HG02571 (cell line): ENCODE measurements around the gene WSCD1.

Experiments
- ATAC-seq: cut with Tn5 transposase; IDR thresholded peaks from one replicate; pipeline ENCODE4 v1.9.1; 2021; ENCODE audit warnings: mild to moderate bottlenecking, moderate library complexity; ENCODE audit not compliant: unreplicated experiment

WSCD1 gene

DNA sequence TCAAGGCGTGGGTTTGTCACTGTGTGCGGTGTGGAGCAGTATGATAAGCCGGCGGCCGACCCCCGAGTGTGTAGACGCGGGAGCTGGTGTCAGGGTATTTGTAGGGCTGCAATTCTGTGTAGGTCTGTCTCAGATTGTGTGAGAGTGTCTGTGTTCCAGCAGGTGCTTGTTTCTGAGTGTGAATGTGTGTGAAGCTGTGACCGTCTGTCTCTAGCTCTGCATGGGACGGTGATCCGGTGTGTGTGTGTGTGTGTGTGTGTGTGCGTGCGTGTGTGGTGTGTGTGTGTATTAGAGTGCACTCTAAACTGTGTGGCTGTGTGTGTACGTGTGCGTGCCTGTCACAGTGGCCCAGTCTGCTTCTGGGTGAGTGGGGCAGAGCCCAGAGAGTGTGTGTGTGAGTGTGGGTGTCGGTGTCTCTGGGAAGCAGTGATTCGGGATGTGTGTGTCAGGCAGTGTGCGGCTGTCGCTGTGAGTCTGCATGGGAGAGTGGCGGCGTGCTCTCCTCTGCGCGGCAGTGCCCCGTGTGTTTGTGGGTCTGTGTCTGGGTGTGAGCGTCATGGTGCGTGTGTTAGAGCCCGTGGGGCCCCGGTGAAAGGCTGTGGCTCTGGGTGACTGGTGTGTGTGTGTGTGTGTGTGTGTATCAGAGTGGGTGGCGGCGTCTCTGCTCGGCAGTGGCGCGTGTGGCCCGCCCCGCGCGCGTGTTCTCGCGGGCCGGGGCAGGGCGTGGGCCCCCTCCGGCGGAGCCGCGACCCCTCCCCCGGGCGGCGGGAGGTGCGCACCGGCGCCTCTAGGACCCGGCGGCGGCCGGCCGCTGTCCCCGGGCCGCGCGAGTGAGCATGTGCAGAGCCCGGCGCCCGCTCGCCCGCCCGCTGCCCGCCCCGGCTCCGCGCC is at the start of gene WSCD1:
TSS of gene WSCD1 (plus strand) at position 841 of the 891 bp plus-strand sequence. CDS start 10,280 bp downstream, outside the sequence.
- no peak for ATAC-seq

DNA sequence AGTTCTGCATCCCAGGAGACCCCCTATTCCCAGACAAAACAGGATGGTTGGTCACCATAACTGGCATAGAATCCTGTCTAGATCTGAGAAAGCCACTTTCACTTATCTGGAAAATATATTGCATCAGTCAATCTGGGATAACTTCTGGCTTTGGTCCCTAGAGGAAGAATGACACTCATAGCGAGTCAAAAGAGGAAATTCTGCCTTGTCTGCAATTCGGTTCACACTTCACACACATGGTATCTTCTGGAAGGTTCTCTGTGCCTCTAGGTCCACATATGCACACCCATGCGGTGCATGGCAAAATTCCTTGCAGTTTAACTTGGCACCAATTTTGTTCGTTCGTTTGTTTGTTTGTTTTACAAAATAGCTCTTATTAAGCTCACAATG is 49.2 kb upstream of the WSCD1 start:
- ATAC-seq: no peak

DNA sequence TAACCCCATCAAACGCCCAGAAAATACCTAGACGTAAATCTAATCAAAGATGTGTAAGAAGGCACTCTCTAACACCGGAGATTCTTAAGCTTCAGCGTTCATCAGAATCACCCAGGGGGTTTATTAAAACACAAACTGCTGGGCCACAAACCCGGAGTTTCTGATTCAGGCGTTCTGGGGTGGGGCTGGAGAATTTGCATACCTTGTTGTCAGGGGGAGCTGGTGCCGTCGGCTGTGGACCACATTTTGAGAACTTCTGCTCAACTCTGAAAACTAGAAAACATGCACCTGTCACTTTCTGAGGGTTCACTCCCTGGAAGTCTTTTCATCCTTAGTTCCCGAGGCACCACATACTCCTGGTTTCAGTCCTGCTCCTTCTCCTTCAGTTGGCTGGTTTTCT is 48.6 kb upstream of the WSCD1 start:
- ATAC-seq: no peak

DNA sequence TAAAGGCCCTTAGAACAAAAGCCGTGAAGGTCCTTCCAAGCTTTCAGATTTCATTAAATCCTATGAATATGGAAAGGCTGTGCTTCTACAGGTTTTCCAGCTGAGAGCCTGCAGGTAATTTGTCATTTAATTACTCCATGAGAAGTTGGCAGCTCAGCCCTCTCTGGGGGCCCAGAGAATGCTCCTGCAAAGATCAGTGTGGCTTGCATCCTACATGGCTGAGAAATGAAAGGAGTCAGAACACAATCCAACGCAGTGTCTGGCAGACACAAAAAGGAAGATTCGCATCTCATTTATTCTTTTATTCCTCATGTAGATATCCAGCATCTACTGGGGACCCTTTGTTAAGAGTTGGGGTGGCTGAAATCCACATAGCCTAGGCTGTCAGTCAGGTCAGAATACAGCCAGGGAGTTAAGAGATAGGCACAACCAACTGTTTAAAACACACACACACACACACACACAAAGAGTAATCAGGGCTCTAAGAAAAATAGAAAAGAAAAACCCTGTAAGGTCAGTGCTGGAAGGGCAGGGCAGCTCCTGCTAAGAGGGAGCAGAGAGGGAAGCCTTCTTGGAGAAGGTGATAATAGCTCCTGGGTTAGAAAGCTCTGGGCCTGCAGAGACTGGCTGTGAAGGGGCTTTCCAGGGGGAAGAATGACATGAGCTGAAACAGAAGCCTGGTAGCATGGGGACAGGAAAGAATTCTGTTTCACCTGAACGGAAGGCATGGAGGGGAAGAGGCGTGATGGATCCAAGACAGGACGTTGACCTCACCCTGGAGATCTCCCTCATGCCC is 46.9 kb upstream of the WSCD1 start:
- no peak for ATAC-seq

- ATAC-seq: no peak
Observed at GRCh38 chr17:6024576-6024975, 45.6 kb upstream of the WSCD1 start.

GRCh38 chr17:6027342-6028024 is 42.7 kb upstream of the WSCD1 start:
- ATAC-seq: no peak

- ATAC-seq: no peak
Observed at GRCh38 chr17:6028294-6028693, 41.9 kb upstream of the WSCD1 start.

DNA sequence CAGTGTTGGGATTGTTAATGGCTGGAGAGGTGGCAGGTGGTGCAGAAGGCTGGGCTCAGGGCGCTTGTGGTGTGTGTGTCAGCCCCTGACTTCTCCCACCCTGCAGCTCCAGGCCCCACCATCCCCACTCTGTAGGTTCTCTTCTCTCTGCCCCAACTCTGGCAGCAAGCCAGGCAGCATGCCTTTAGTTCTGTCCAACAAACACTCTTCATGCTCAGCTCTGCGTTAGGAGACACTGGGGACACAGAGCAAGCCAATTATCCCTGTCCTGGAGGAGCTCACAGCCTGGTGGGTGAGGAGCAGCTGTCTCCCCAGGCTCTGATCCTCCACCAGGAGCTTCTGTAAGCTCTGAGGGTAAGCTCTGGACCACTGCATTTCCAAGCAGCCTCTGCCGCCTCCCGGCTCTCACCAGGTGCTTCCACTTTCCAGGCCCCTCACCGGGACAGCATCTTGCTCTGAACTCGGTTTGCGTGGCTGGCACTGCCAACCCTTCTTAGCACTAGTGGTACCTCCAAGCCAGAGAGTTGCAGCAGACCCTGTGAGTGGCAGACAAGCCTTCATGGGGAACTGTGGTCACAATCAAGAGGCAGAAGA is 34.3 kb upstream of the WSCD1 start:
- no peak for ATAC-seq

DNA sequence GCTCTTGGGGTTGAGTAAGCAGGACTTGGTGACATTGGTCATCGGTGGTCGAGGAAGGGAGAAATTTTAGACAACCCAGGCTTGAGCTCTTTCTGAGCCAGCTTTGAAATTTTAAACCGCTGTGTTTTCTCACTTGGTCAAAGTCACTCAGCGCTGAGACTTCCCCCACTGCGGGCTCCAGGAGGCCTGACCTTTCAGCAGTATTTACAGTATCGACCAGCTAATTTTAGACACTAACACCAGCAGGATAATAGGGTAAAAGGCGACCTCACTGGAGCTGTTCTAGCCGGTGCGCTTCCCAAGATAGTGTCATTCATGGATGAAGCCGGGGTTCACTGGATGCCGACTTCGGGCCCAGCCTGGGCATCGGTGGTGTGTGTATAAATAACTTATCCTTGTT is 29.7 kb upstream of the WSCD1 start:
- no peak for ATAC-seq

DNA sequence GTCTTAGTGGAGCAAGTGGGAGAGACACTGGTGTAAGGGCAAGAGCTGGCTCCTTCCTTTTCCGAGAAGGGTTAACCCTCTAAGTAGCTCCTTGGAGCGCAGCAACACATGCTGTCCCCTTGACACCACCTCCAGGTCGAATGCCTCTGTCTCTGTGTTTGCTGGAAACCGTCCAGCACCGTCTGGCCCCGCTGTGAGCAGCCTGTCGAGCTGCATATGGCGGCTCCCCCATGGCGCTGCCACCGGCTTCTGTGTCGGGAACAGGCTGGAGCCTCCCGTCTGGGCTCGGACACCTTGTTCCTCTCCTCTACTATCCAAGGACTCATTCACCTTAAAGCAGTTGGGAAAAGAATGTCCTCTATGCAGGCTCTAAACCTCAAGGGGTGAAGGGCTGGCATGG is 28.9 kb upstream of the WSCD1 start:
- ATAC-seq: no peak

DNA sequence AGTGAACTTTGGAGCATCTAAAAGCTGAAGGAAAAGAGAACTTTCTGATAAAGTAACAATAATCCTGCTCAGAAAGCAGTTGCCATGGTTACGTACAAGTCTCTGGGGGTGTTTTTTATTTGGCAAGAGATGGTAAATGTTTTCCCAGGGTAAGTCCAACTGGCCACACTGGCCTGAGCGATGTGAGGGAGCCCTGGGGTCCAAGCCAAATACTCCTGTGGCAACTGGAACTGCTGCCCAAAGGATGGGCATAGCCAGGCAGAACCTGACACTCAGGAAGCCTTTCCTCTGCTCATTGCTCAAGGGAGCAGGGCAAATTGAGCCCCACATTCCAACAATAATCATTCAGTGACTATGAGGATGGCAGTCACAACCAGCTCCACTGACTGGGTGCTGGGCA is 26.8 kb upstream of the WSCD1 start:
- ATAC-seq: no peak

GRCh38 chr17:6044261-6044660 is 25.9 kb upstream of the WSCD1 start:
- no peak for ATAC-seq

DNA sequence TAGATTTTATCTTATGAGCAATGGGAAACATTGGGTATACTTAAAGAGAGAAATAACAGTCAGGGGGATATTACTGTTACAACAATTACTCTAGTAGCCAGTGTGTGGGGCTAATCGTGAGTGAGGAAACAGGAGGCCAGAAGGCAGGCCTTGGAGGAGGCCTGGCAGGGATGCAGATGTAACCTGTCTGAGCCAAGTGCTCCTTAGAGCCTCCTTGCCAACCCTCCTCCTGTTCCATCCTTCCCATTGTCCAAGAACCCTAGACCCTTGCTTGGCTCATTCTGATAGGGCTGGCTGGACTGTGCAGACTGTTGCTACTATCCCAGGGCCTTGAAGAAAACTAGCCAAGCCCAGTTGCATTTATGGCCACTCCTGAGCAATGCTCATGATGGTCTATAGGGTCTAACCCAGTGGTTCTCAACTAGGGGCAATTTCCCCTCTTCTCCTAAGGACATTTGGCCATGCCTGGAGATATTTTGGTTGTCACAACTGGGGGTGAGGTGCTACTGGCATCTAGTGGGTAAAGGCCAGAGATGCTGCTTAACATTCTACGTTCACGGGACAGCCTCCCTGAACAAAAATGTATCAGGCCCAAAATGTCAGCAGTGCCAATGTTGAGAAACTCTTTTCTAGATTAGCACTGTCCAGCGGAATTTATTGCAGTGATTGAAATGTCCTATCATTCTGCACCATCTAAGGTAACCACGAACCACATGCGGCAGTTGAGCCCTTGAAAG is 24.4 kb upstream of the WSCD1 start:
- no peak for ATAC-seq

GRCh38 chr17:6046431-6046830 is 23.7 kb upstream of the WSCD1 start:
- no peak for ATAC-seq

- no peak for ATAC-seq
Observed at GRCh38 chr17:6046931-6047330, 23.2 kb upstream of the WSCD1 start.

GRCh38 chr17:6047966-6048365 is 22.2 kb upstream of the WSCD1 start:
- ATAC-seq: no peak

DNA sequence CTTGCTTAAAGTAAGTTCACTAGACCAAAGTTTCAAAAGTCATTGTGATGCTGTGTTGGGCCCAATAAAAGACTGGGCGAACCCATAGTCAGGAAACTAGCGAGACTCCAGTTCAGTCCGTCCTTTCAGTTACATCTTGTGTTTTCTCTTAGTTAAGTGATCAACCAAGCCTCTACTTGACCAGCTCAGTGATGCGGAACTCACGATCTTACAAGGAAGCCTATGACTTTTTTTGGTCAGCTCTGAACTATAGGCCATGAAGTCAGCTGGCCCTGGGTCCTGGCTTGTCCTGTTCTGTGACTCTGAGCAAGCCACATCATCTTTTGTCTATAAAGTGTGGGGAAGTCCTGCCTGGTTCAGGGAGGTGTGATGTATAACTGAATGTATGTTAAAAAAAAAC is 21.7 kb upstream of the WSCD1 start:
- ATAC-seq: no peak

DNA sequence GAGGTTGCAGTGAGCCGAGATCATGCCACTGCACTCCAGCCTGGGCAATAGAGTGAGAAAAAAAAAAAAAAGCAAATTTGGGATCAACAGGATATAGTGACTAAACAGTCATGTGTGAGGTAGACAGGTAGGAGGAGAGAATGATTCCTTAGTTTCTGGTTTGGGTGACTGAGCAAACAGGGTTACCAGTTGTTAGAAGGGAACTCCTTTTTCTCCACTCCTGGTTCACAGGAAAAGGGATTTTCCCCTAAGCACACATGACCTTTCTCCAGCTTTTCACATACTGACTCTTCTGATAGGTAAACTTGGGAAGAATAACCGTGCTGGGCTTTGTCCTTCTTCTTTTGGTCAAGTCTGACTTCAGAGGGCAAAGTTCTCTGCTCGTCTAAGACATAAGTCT is 17.3 kb upstream of the WSCD1 start:
- no peak for ATAC-seq

DNA sequence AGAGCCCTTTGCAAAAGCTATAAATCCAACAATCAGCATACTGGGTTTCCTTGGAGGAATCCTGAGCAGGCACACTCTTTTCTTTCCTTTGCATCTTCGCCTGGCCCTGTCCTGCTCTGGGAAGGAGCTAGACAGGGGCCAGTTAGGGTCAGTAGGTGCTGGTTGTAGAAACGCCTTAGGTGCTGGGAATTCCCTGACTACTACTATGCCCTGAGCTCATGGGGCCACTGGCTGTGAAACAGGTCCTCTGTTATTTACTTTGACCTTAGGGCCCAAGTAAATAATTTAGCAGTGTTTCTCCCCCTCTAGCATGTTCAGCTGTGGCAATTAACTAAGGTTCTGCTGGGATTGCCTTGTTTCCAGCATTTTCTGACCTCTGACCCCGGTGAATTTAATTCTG is 15.8 kb upstream of the WSCD1 start:
- no peak for ATAC-seq

DNA sequence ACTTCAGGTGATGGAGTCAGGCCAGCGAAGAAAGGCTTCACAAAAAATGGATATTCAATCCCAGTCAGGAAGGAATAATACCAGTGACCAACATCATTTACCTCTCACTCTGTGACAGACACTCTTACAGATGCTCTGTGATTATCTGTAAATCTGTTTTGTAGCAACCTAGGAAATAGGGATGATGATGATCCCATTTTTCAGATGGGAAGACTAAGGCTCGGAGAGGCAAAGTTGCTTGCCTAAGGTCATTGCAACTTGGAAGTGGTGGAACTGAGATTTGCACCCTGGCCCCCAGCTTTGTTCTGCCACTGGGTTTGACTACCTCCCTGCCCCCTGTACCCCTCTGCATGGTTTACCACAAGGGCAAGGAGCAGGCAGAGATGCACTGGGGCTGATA is 14.1 kb upstream of the WSCD1 start:
- no peak for ATAC-seq
